DOHH2 (cell line): ENCODE measurements around the gene DELE1.
A peak's percentile ranks its signal among the peaks of the same experiment; 100 is the strongest.

ENCODE experiments used
- H3F3A ChIP-seq: fragments of 200-600 bp; sonication (generic), shearing (Covaris generic); 2 replicates; pipeline ENCODE4 v1.6.0; 2016; ENCODE audit warnings: antibody characterized with exemption, mild to moderate bottlenecking; ENCODE audit not compliant: control insufficient read depth, insufficient read depth
- H3K27ac ChIP-seq: fragments of 200-600 bp; sonication (generic); 2 replicates; pipeline ENCODE4 v1.5.1; 2014; ENCODE audit warnings: low read depth, mild to moderate bottlenecking, low read length, moderate library complexity
- H3K27me3 ChIP-seq: fragments of 200-600 bp; sonication (generic); 2 replicates; pipeline ENCODE4 v1.6.1; 2014; ENCODE audit warnings: mild to moderate bottlenecking, low read length, mixed read lengths; ENCODE audit not compliant: control insufficient read depth
- H3K36me3 ChIP-seq: fragments of 200-600 bp; sonication (generic); 2 replicates; pipeline ENCODE4 v1.6.1; 2014; ENCODE audit warnings: mild to moderate bottlenecking, low read length, moderate library complexity, mixed read lengths; ENCODE audit not compliant: control insufficient read depth
- H3K4me1 ChIP-seq: fragments of 200-600 bp; sonication (generic); 2 replicates; pipeline ENCODE4 v1.6.1; 2014; ENCODE audit warnings: mild to moderate bottlenecking, low read length, mixed read lengths; ENCODE audit not compliant: control insufficient read depth
- H3K4me2 ChIP-seq: fragments of 200-600 bp; sonication (generic); 2 replicates; pipeline ENCODE4 v1.6.0; 2014; ENCODE audit warnings: mild to moderate bottlenecking, low read length, moderate library complexity
- H3K4me3 ChIP-seq: fragments of 200-600 bp; sonication (generic); 2 replicates; pipeline ENCODE4 v1.5.1; 2014; ENCODE audit warnings: mild to moderate bottlenecking, low read length, mixed read lengths
- H3K79me2 ChIP-seq: fragments of 200-600 bp; sonication (generic); 2 replicates; pipeline ENCODE4 v1.6.1; 2014; ENCODE audit warnings: mild to moderate bottlenecking, low read length, mixed read lengths; ENCODE audit not compliant: control insufficient read depth
- H3K9me2 ChIP-seq: fragments of 200-600 bp; sonication (generic); replicated peaks from 2 replicates; pipeline ENCODE4 v1.6.1; 2014; ENCODE audit warnings: mild to moderate bottlenecking, low read length, mixed read lengths; ENCODE audit not compliant: control insufficient read depth
- H3K9me3 ChIP-seq: fragments of 200-600 bp; sonication (generic); 2 replicates; pipeline ENCODE4 v1.6.1; 2014; ENCODE audit warnings: antibody characterized with exemption, low read length, mixed read lengths; ENCODE audit not compliant: control insufficient read depth, insufficient read depth
- H4K20me1 ChIP-seq: fragments of 200-600 bp; sonication (generic); 2 replicates; pipeline ENCODE4 v1.6.0; 2014; ENCODE audit warnings: low read depth, mild to moderate bottlenecking, antibody characterized with exemption, low read length, moderate library complexity; ENCODE audit not compliant: control insufficient read depth, insufficient read depth
- CTCF ChIP-seq: fragments of 200-600 bp; sonication (generic); IDR thresholded peaks from one replicate; pipeline ENCODE4 v1.5.1; 2014; ENCODE audit warnings: antibody characterized with exemption, mild to moderate bottlenecking, low read depth, low read length; ENCODE audit not compliant: poor library complexity, severe bottlenecking
- EZH2phosphoT487 ChIP-seq: fragments of 200-600 bp; sonication (generic); IDR thresholded peaks from 2 replicates; pipeline ENCODE4 v1.6.1; 2017; ENCODE audit warnings: borderline replicate concordance, mild to moderate bottlenecking, antibody characterized with exemption, low read length, moderate library complexity, mixed read lengths

DELE1 gene

GRCh38 chr5:141923448-141924313, at the start of gene DELE1:
TSS of gene DELE1 (plus strand) at chr5:141923871. CDS start at chr5:141923942, 71 bp downstream.
- peaks cover 5% of the 10 kb centered on the region; the same call in 1 of the 2 replicates for H3F3A ChIP-seq
- H3K36me3 ChIP-seq = peaks cover 32% of the 10 kb centered on the region
- peak within 1 kb of the TSS; percentile 76 for H3K27ac ChIP-seq
- no peaks in the 10 kb centered on the region for H4K20me1 ChIP-seq
- H3K4me1 ChIP-seq = peaks cover 14% of the 10 kb centered on the region
- no peaks in the 10 kb centered on the region for H3K9me3 ChIP-seq
- TF ChIP-seq EZH2phosphoT487 (no peak), CTCF (no peak)
- H3K9me2 ChIP-seq = no peaks in the 10 kb centered on the region
- H3K79me2 ChIP-seq = peaks cover 18% of the 10 kb centered on the region
- H3K4me2 ChIP-seq = peak within 1 kb of the TSS; percentile 97
- peak within 1 kb of the TSS; percentile 93 for H3K4me3 ChIP-seq
- no peaks in the 10 kb centered on the region for H3K27me3 ChIP-seq

- no peak for TF ChIP-seq EZH2phosphoT487
- no peak for TF ChIP-seq CTCF
- Histone ChIP-seq H3K27me3 (peaks cover 87% of the 10 kb centered on the region), H3K9me3 (no peaks in the 10 kb centered on the region), H3K9me2 (no peaks in the 10 kb centered on the region), H3K27ac (no peak overlapping the region), H3K36me3 (no peaks in the 10 kb centered on the region), H3K4me2 (no peak overlapping the region), H3F3A (no peaks in the 10 kb centered on the region), H4K20me1 (no peaks in the 10 kb centered on the region), H3K4me1 (peaks cover 5% of the 10 kb centered on the region), H3K79me2 (no peaks in the 10 kb centered on the region), H3K4me3 (no peak overlapping the region)
Measured at GRCh38 chr5:141873933-141874261, 49.8 kb upstream of the DELE1 start.

- no peaks in the 10 kb centered on the region for H3K79me2 ChIP-seq
- no peaks in the 10 kb centered on the region for H3K9me2 ChIP-seq
- H4K20me1 ChIP-seq = no peaks in the 10 kb centered on the region
- no peak overlapping the region for H3K4me2 ChIP-seq
- no peaks in the 10 kb centered on the region for H3K36me3 ChIP-seq
- no peak for TF ChIP-seq EZH2phosphoT487
- TF ChIP-seq CTCF = no peak
- no peak overlapping the region for H3K4me3 ChIP-seq
- peaks cover 10% of the 10 kb centered on the region for H3K4me1 ChIP-seq
- H3K27me3 ChIP-seq = peaks cover 87% of the 10 kb centered on the region
- no peak overlapping the region for H3K27ac ChIP-seq
- H3F3A ChIP-seq = no peaks in the 10 kb centered on the region
- H3K9me3 ChIP-seq = no peaks in the 10 kb centered on the region
Measured at GRCh38 chr5:141874262-141874964, 49.3 kb upstream of the DELE1 start.
